ENCODE results near the gene NUBPL.
"Not testable (repeated sequence)": the region's sequence is repeated elsewhere in the genome, so short reads cannot be mapped to it uniquely, and the experiment has no call there.

NUBPL gene

GRCh38 chr14:31886156-31886835, 325.1 kb downstream of the NUBPL start:
- intact Hi-C loops (cut with DNase I): no loop called here
- DNase-seq: no peak

GRCh38 chr14:31887929-31888580, 326.9 kb downstream of the NUBPL start:
- intact Hi-C loops (cut with DNase I): no loop called here
- no peak for DNase-seq

- intact Hi-C loops (cut with DNase I): no loop called here
- DNase-seq: no peak
Measured at GRCh38 chr14:31889297-31889696, 328.1 kb downstream of the NUBPL start.

GRCh38 chr14:31890202-31890601, 329.0 kb downstream of the NUBPL start:
- intact Hi-C loops (cut with DNase I); DNase-seq: not testable (repeated sequence)

GRCh38 chr14:31893221-31893757, 332.1 kb downstream of the NUBPL start:
- intact Hi-C loops (cut with DNase I): no loop called here
- peak in 18 of 42 donors; percentile 1 to 39 (median 14) for DNase-seq

GRCh38 chr14:31894351-31894750, 333.1 kb downstream of the NUBPL start:
- no peak for DNase-seq
- intact Hi-C loops (cut with DNase I): no loop called here

GRCh38 chr14:31895206-31895605, 334.0 kb downstream of the NUBPL start:
- intact Hi-C loops (cut with DNase I): no loop called here
- DNase-seq: no peak

- intact Hi-C loops (cut with DNase I): no loop called here
- no peak for DNase-seq
Measured at GRCh38 chr14:31895646-31896045, 334.4 kb downstream of the NUBPL start.

GRCh38 chr14:31897581-31898186, 336.5 kb downstream of the NUBPL start:
- DNase-seq: no peak
- intact Hi-C loops (cut with DNase I): no loop called here

- intact Hi-C loops (cut with DNase I): no loop called here
- no peak for DNase-seq
Measured at GRCh38 chr14:31898838-31899528, 337.8 kb downstream of the NUBPL start.

GRCh38 chr14:31902002-31902401, 340.8 kb downstream of the NUBPL start:
- intact Hi-C loops (cut with DNase I): no loop called here
- no peak for DNase-seq

GRCh38 chr14:31902945-31903646, 341.9 kb downstream of the NUBPL start:
- intact Hi-C loops (cut with DNase I): no loop called here
- DNase-seq: no peak

GRCh38 chr14:31909977-31910376, 348.8 kb downstream of the NUBPL start:
- DNase-seq: no peak
- intact Hi-C loops (cut with DNase I): no loop called here
